MM.1S (cell line): ENCODE data around the gene MET.

Source experiments
- EZH2 ChIP-seq: fragments of 300-600 bp; sonication (generic); optimal IDR thresholded peaks from 2 replicates; pipeline ENCODE3; 2017; ENCODE audit warnings: low read depth, mild to moderate bottlenecking, antibody characterized with exemption, low read length, mixed read lengths
- EZH2phosphoT487 ChIP-seq: fragments of 300-600 bp; sonication (generic); IDR thresholded peaks from 2 replicates; pipeline ENCODE4 v1.6.1; 2018; ENCODE audit warnings: antibody characterized with exemption, low read length
- TF ChIP-seq, protein P1 (sequence below): fragments of 300-600 bp; sonication (generic); IDR thresholded peaks from 2 replicates; pipeline ENCODE4 v1.5.1; 2016; ENCODE audit warnings: antibody characterized with exemption, low read length, mixed read lengths

DNA sequence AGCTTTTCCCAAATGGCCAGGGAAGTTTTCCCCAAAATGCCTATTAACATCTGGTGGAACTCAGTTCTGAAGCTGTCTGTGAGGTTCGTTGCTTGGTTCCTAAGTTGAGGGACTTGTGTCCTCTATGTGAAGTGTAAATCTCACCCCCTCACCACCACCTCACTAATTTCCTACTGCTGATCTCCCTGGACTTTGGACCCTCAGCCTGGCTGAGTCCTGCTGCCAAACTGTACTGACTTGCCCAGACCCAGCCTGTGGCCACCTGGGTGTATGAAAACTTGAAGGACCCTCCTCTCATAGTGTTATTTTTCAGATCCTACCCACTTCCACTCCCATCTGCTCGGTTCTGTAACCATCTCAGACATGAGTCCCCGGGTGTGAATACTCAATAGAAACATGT is 94.9 kb downstream of the MET start:
- TF ChIP-seq, protein P1, sequence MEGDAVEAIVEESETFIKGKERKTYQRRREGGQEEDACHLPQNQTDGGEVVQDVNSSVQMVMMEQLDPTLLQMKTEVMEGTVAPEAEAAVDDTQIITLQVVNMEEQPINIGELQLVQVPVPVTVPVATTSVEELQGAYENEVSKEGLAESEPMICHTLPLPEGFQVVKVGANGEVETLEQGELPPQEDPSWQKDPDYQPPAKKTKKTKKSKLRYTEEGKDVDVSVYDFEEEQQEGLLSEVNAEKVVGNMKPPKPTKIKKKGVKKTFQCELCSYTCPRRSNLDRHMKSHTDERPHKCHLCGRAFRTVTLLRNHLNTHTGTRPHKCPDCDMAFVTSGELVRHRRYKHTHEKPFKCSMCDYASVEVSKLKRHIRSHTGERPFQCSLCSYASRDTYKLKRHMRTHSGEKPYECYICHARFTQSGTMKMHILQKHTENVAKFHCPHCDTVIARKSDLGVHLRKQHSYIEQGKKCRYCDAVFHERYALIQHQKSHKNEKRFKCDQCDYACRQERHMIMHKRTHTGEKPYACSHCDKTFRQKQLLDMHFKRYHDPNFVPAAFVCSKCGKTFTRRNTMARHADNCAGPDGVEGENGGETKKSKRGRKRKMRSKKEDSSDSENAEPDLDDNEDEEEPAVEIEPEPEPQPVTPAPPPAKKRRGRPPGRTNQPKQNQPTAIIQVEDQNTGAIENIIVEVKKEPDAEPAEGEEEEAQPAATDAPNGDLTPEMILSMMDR, result no peak
- no peak for TF ChIP-seq EZH2phosphoT487
- TF ChIP-seq EZH2, result no peak
